MCF 10A (cell line): ENCODE data around the gene PTPN13. TPM values are rescaled to one million over a fixed set of nuclear protein-coding genes. Genes with fewer than 3 reads are reported as not detected.

Source experiments
- BruUV-seq: library from RNA; stranded (reverse); fragments of 400-500 nt; replicated peaks from 2 replicates; lab custom pipeline; 2021; lab: Mats Ljungman, UMichigan
- CTCF ChIA-PET: fragments of 300-600 bp; sonication (Branson Sonifier 250); formaldehyde crosslinking; extraction: SDS; loops from one replicate; lab custom pipeline; 2021; ENCODE audit warnings: antibody characterized with exemption, inconsistent platforms; lab: Yijun Ruan, JAX
- POLR2A ChIA-PET: fragments of 300-600, 350-650 bp; sonication (Branson Sonifier 250); formaldehyde crosslinking; extraction: SDS; loops from one replicate; lab custom pipeline; 2020; ENCODE audit warnings: antibody characterized with exemption, inconsistent platforms; lab: Yijun Ruan, JAX
- DNase-seq: peaks from one replicate; pipeline ENCODE4 v3.0.0-alpha.2; 2018; ENCODE audit not compliant: unreplicated experiment
- H3K27ac Mint-ChIP-seq: one replicate; pipeline ENCODE4 v1.8.0; 2022; ENCODE audit warnings: mild to moderate bottlenecking, low read depth, mixed read lengths; ENCODE audit not compliant: unreplicated experiment
- H3K27me3 Mint-ChIP-seq: one replicate; pipeline ENCODE4 v1.8.0; 2022; ENCODE audit warnings: mixed read lengths; ENCODE audit not compliant: insufficient read depth, unreplicated experiment
- H3K36me3 Mint-ChIP-seq: one replicate; pipeline ENCODE4 v1.8.0; 2022; ENCODE audit warnings: mild to moderate bottlenecking, moderate library complexity, mixed read lengths; ENCODE audit not compliant: insufficient read depth, unreplicated experiment
- H3K4me1 Mint-ChIP-seq: one replicate; pipeline ENCODE4 v1.8.0; 2022; ENCODE audit warnings: mixed read lengths; ENCODE audit not compliant: insufficient read depth, unreplicated experiment
- H3K4me3 Mint-ChIP-seq: one replicate; pipeline ENCODE4 v1.8.0; 2022; ENCODE audit warnings: mild to moderate bottlenecking, moderate library complexity, mixed read lengths; ENCODE audit not compliant: unreplicated experiment
- H3K9me3 Mint-ChIP-seq: one replicate; pipeline ENCODE4 v1.8.0; 2022; ENCODE audit warnings: mixed read lengths; ENCODE audit not compliant: unreplicated experiment
- intact Hi-C: fragments of 100-400 bp; cut with micrococcal nuclease; formaldehyde crosslinking; loops from 2 replicates; pipeline ENCODE4 v1.14.1; 2022
- total RNA-seq: library from RNA; stranded (reverse); gene quantifications from 2 replicates; pipeline ENCODE4 v1.2.3, GENCODE V29; 2022
- TF ChIP-seq, protein P1 (sequence below): fragments of 200-600 bp; IDR thresholded peaks from one replicate; pipeline ENCODE4 v1.8.0; 2022; ENCODE audit warnings: antibody characterized with exemption, mild to moderate bottlenecking; ENCODE audit not compliant: unreplicated experiment

Gene PTPN13
- total RNA-seq, 1 experiment from 2014 or later, result 28.3 TPM

DNA sequence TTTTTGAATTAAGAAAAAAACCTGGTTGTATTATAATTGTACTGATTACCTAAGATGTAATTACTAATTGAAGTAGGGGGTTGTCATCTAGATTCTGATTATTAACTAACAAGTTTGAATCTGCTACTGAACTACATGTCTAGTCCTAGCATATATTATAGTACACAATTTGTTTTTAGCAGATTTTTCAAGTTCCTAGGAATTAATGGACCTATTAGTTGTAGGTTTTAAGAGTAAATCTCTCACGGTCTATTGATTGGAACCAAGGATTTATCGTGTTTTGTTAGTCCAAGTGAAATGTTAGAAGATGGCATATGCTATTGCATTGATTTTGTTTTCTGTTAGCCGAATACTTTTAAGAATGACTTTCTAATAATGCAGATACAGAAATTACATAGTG lies 20.8 kb downstream of the PTPN13 start:
- no TSS peak for BruUV-seq
- ChIA-PET POLR2A (interaction anchor here (0.7 to 1.6 kb wide), 2 partner anchors 20 to 217 kb away, joined by 3 to 5 read pairs; no protein-coding TSS in a partner anchor), CTCF (no interaction called here)
- H3K36me3 Mint-ChIP-seq, result no peaks in the 10 kb centered on the region
- no peak for DNase-seq
- intact Hi-C loops, result no loop called here
- TF ChIP-seq, protein P1, sequence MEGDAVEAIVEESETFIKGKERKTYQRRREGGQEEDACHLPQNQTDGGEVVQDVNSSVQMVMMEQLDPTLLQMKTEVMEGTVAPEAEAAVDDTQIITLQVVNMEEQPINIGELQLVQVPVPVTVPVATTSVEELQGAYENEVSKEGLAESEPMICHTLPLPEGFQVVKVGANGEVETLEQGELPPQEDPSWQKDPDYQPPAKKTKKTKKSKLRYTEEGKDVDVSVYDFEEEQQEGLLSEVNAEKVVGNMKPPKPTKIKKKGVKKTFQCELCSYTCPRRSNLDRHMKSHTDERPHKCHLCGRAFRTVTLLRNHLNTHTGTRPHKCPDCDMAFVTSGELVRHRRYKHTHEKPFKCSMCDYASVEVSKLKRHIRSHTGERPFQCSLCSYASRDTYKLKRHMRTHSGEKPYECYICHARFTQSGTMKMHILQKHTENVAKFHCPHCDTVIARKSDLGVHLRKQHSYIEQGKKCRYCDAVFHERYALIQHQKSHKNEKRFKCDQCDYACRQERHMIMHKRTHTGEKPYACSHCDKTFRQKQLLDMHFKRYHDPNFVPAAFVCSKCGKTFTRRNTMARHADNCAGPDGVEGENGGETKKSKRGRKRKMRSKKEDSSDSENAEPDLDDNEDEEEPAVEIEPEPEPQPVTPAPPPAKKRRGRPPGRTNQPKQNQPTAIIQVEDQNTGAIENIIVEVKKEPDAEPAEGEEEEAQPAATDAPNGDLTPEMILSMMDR, result no peak
- H3K9me3 Mint-ChIP-seq, result no peaks in the 10 kb centered on the region
- H3K4me1 Mint-ChIP-seq, result no peaks in the 10 kb centered on the region
- H3K27ac Mint-ChIP-seq, result no peak overlapping the region
- H3K4me3 Mint-ChIP-seq, result no peak overlapping the region
- no peaks in the 10 kb centered on the region for H3K27me3 Mint-ChIP-seq

DNA sequence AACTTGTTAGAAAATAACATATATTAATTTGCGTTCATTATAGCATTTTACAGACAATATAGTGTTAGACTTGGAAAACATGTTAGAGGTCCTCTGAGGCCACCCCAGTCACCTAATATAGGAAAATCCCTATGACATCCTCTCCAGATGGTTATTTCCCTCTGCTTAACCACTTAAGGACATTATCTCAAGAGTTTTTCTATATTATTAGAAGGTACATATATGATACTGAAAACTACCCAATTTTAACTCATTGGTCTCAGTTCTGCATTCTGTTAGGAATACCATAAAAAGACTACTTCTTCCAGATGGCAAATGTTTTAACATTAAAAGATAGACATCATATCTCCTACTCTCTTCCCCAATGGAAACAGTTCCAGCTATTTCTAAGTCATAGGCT lies 21.4 kb downstream of the PTPN13 start:
- CTCF ChIA-PET, result no interaction called here
- TF ChIP-seq, protein P1, result no peak
- H3K4me1 Mint-ChIP-seq, result no peaks in the 10 kb centered on the region
- no TSS peak for BruUV-seq
- no peaks in the 10 kb centered on the region for H3K27me3 Mint-ChIP-seq
- no peak overlapping the region for H3K4me3 Mint-ChIP-seq
- no peaks in the 10 kb centered on the region for H3K36me3 Mint-ChIP-seq
- H3K9me3 Mint-ChIP-seq, result no peaks in the 10 kb centered on the region
- intact Hi-C loops, result no loop called here
- no peak overlapping the region for H3K27ac Mint-ChIP-seq
- POLR2A ChIA-PET, result no interaction called here
- no peak for DNase-seq

DNA sequence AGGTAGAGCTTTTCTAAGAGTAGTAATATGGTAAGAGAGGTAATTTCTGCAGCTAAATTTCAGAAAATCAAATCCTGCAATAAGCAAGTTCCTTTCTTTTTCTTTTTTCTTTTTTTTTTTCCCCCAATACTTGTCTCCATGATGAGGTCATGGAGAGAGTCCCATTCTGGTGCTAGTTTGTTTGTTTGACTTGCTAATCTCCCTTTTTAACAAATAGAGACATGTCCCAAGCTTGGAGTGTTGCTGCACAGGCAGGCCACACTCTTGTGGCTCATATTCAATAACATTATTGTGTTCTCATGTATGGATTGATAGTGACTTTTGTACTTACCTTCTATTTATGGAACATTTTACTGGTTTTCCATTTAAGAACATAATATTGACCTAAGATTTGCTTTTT lies 25.5 kb downstream of the PTPN13 start:
- TF ChIP-seq, protein P1, result no peak
- intact Hi-C loops, result no loop called here
- Mint-ChIP-seq H3K27me3 (no peaks in the 10 kb centered on the region), H3K4me3 (no peak overlapping the region), H3K36me3 (no peaks in the 10 kb centered on the region), H3K27ac (no peak overlapping the region), H3K4me1 (no peaks in the 10 kb centered on the region), H3K9me3 (no peaks in the 10 kb centered on the region)
- ChIA-PET POLR2A (interaction anchor here (1.1 kb wide), 1 partner anchor 24 kb away, joined by 4 read pairs; no protein-coding TSS in a partner anchor), CTCF (no interaction called here)
- no TSS peak for BruUV-seq
- no peak for DNase-seq

DNA sequence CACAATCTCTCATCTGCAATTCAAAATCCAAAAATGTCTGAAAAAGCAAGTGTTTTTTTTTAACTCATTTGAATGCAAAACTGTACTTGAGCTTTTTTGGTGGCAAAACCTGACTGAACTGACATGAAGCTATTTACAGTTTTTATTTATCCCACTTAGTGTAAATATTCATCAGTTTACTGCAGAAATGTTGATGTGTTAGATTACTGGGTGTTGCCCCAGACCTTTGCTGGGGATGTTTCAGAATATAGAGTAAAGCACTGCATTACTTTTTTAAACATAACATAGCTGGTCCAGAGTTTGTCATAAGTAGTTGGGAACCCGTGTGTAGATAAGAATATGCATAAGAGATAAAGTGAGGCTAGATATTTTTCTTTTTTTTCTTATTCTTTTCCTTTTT lies 27.3 kb downstream of the PTPN13 start:
- TF ChIP-seq, protein P1, result no peak
- Mint-ChIP-seq H3K27ac (no peak overlapping the region), H3K4me1 (no peaks in the 10 kb centered on the region), H3K9me3 (no peaks in the 10 kb centered on the region), H3K27me3 (no peaks in the 10 kb centered on the region), H3K36me3 (no peaks in the 10 kb centered on the region), H3K4me3 (no peak overlapping the region)
- DNase-seq, result no peak
- POLR2A ChIA-PET, result interaction anchor here (0.7 kb wide), 1 partner anchor 8 kb away, joined by 5 read pairs; no protein-coding TSS in a partner anchor
- no TSS peak for BruUV-seq
- intact Hi-C loops, result no loop called here
- CTCF ChIA-PET, result interaction anchor here (0.7 kb wide), 1 partner anchor 821 kb away, joined by 3 read pairs; no protein-coding TSS in a partner anchor
